Measurements from ENCODE around the gene STARD7. TPM values are rescaled to one million over a fixed set of nuclear protein-coding genes. Genes with fewer than 3 reads are reported as not detected.

STARD7 gene
- total RNA-seq, 1 experiment from 2014 or later: 119 TPM

DNA sequence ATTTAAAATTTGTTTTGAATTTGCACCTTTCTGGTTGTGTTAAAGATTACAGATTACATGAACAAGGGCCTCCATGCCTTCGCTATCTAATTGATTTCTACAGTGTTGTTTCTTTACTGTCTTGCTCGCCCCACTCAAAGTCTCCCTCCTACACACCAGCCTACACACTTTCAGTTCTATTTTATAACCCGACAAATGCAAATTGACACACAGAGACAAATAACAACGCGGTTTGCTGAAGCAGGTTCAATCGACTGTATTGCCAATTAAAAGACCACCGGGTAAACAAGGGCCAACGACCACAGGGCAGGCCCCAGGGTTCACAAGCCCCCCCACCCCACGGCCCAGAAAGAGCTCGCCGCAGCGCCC lies 869 bp downstream of the STARD7 start:
- intact Hi-C loops (cut with micrococcal nuclease; ENCODE audit: unreplicated experiment): loop anchor here (2.0 kb wide), 1 partner anchor 53 kb away; no protein-coding TSS in a partner anchor
- Mint-ChIP-seq H3K9me3 (ENCODE audit: low read depth, unreplicated experiment) (no peaks in the 10 kb centered on the region), H3K27me3 (ENCODE audit: unreplicated experiment) (no peaks in the 10 kb centered on the region), H3K36me3 (ENCODE audit: insufficient read depth, unreplicated experiment) (peaks cover 42% of the 10 kb centered on the region), H3K27ac (ENCODE audit: unreplicated experiment) (peak overlapping the region; percentile 81), H3K4me1 (ENCODE audit: low read depth, unreplicated experiment) (peaks cover 27% of the 10 kb centered on the region), H3K4me3 (ENCODE audit: low read depth, unreplicated experiment) (peak overlapping the region; percentile 90)
- no peak for DNase-seq
- no TSS peak for BruUV-seq (replicated peaks)
- TF ChIP-seq, protein P1, sequence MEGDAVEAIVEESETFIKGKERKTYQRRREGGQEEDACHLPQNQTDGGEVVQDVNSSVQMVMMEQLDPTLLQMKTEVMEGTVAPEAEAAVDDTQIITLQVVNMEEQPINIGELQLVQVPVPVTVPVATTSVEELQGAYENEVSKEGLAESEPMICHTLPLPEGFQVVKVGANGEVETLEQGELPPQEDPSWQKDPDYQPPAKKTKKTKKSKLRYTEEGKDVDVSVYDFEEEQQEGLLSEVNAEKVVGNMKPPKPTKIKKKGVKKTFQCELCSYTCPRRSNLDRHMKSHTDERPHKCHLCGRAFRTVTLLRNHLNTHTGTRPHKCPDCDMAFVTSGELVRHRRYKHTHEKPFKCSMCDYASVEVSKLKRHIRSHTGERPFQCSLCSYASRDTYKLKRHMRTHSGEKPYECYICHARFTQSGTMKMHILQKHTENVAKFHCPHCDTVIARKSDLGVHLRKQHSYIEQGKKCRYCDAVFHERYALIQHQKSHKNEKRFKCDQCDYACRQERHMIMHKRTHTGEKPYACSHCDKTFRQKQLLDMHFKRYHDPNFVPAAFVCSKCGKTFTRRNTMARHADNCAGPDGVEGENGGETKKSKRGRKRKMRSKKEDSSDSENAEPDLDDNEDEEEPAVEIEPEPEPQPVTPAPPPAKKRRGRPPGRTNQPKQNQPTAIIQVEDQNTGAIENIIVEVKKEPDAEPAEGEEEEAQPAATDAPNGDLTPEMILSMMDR (IDR thresholded peaks at IDR 0.05; ENCODE audit: unreplicated experiment): no peak
- CTCF ChIA-PET: interaction anchor here (0.7 to 1.0 kb wide), 2 partner anchors 69 to 342 kb away, joined by 3 read pairs; partner anchors contain the start of gene ASTL

DNA sequence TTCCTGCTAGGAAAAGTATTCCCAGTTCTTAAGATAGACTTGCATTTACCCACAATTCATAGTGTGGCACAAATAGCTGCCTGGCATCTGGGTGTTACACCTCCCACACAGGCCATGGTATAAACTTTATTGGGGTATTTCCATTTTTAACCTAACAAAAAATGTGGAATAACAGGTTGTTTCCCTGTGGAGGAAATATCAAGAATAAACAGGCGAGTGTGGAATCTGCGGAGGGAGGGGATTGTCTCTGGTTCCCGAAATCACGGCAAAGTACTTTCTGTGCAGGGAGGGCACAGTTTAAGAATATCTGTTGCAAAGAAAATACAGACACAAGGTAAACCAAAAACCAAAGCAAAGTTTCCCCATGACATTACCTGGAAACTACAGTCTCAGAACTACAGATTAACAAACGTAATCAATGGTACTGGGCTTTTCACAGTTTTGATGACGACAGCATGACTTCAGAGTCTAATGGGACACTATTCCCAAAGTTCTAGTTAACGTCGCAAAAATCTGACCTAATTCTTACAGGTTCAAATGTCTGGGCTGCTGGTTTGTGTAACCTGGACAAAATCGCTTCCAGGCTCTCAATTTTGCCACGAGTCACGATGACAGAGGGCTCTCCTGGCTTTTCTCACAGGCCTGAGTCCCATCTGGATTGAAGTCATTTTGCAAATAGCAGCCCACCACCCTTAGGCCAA lies 1.4 kb downstream of the STARD7 start:
- Mint-ChIP-seq H3K9me3 (ENCODE audit: low read depth, unreplicated experiment) (no peaks in the 10 kb centered on the region), H3K27ac (ENCODE audit: unreplicated experiment) (peak overlapping the region; percentile 81), H3K4me3 (ENCODE audit: low read depth, unreplicated experiment) (peak overlapping the region; percentile 90), H3K36me3 (ENCODE audit: insufficient read depth, unreplicated experiment) (peaks cover 42% of the 10 kb centered on the region), H3K27me3 (ENCODE audit: unreplicated experiment) (no peaks in the 10 kb centered on the region), H3K4me1 (ENCODE audit: low read depth, unreplicated experiment) (peaks cover 28% of the 10 kb centered on the region)
- intact Hi-C loops (cut with micrococcal nuclease; ENCODE audit: unreplicated experiment): no loop called here
- no peak for DNase-seq
- TF ChIP-seq, protein P1 (IDR thresholded peaks at IDR 0.05; ENCODE audit: unreplicated experiment): no peak
- CTCF ChIA-PET: interaction anchor here (0.5 to 0.8 kb wide), 2 partner anchors 109 to 374 kb away, joined by 3 read pairs; no protein-coding TSS in a partner anchor
- TSS peak; percentile 58 for BruUV-seq (replicated peaks)

DNA sequence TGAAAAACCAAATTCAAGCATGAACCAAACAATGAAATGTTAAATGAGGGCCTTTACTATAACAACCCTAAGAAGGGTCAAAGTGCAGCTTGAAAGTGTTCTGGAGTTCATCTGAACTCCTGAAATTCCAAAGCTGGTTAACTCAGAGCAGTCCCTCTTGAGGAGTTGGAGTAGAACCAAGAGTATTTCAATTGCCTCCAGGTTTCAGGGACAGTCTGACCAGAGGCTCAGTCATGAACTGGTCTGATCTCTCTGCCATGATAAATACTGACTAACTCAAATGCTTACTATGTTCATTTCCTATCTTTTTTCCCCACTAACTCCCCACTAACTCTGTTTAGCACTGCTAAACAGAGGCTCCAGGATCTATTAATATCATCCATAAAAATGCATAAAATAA lies 2.7 kb downstream of the STARD7 start:
- no TSS peak for BruUV-seq (replicated peaks)
- Mint-ChIP-seq H3K27me3 (ENCODE audit: unreplicated experiment) (no peaks in the 10 kb centered on the region), H3K9me3 (ENCODE audit: low read depth, unreplicated experiment) (no peaks in the 10 kb centered on the region), H3K36me3 (ENCODE audit: insufficient read depth, unreplicated experiment) (peaks cover 42% of the 10 kb centered on the region), H3K4me3 (ENCODE audit: low read depth, unreplicated experiment) (peak overlapping the region; percentile 62), H3K4me1 (ENCODE audit: low read depth, unreplicated experiment) (peaks cover 28% of the 10 kb centered on the region), H3K27ac (ENCODE audit: unreplicated experiment) (no peak overlapping the region)
- DNase-seq: no peak
- CTCF ChIA-PET: no interaction called here
- TF ChIP-seq, protein P1 (IDR thresholded peaks at IDR 0.05; ENCODE audit: unreplicated experiment): no peak
- intact Hi-C loops (cut with micrococcal nuclease; ENCODE audit: unreplicated experiment): no loop called here

DNA sequence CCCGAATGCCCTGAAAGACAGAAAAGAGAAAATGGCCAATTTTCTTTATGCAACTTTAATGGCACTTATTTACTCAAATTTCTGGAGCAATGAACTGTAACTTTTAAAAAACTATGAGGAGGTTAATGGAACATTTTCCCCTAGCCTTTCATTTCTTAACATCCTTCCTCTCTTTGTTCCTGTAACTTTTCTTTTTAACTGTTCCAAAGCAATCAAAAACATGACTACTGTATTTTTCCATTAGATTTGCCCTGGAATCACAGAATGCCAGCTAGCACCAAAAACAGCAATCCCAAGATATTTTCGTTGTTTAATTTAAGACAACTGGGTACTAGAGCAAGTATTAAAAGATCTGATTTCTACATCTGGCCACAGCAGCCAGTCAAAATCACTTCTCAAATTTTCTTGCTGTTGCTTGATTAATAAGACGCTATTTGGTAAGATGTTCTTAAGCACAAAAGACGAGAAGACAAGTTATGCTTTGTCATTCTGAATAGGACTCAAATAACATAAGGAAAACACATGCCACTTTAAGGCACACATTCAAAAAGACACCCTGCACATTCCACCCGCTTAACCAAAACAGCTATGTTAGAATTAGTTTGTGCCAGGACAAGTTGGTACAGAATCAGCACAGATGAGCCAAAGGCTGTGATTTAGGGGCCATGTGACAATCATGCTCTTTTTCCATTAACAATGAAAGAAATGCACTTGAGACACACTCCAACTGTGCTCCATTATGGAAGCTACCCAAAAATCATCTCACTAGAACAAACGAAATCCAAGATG lies 3.6 kb downstream of the STARD7 start:
- intact Hi-C loops (cut with micrococcal nuclease; ENCODE audit: unreplicated experiment): no loop called here
- peak overlapping the region; percentile 62 for H3K4me3 Mint-ChIP-seq (ENCODE audit: low read depth, unreplicated experiment)
- no peaks in the 10 kb centered on the region for H3K9me3 Mint-ChIP-seq (ENCODE audit: low read depth, unreplicated experiment)
- H3K36me3 Mint-ChIP-seq (ENCODE audit: insufficient read depth, unreplicated experiment): peaks cover 42% of the 10 kb centered on the region
- H3K4me1 Mint-ChIP-seq (ENCODE audit: low read depth, unreplicated experiment): peaks cover 28% of the 10 kb centered on the region
- CTCF ChIA-PET: interaction anchor here (0.7 kb wide), 1 partner anchor 25 kb away, joined by 3 read pairs; no protein-coding TSS in a partner anchor
- H3K27me3 Mint-ChIP-seq (ENCODE audit: unreplicated experiment): no peaks in the 10 kb centered on the region
- no peak for DNase-seq
- H3K27ac Mint-ChIP-seq (ENCODE audit: unreplicated experiment): no peak overlapping the region
- TF ChIP-seq, protein P1 (IDR thresholded peaks at IDR 0.05; ENCODE audit: unreplicated experiment): no peak
- no TSS peak for BruUV-seq (replicated peaks)

All from Calu3 (cell line).